Panc1 (cell line): ENCODE results near the gene BFAR. TPM values are rescaled to one million over a fixed set of nuclear protein-coding genes. Genes with fewer than 3 reads are reported as not detected.
"Not testable (repeated sequence)": the region's sequence is repeated elsewhere in the genome, so short reads cannot be mapped to it uniquely, and the experiment has no call there.

Source experiments
- ATAC-seq: fragments of 200-7000 bp; cut with Tn5 transposase; 2 replicates; pipeline ENCODE4 v1.9.1; 2020; ENCODE audit warnings: mild to moderate bottlenecking, moderate library complexity
- BruUV-seq: library from RNA; stranded (reverse); fragments of 400-500 nt; replicated peaks from 2 replicates; lab custom pipeline; 2021; lab: Mats Ljungman, UMichigan
- CTCF ChIA-PET: fragments of 300-600 bp; sonication (Branson Sonifier 250); formaldehyde crosslinking; loops from one replicate; lab custom pipeline; 2022; ENCODE audit warnings: antibody characterized with exemption; lab: Charles Lee
- POLR2A ChIA-PET: fragments of 300-600 bp; sonication (Branson Sonifier 250); formaldehyde crosslinking; loops from one replicate; lab custom pipeline; 2022; ENCODE audit warnings: antibody characterized with exemption; lab: Charles Lee
- DNase-seq: peaks from one replicate; pipeline ENCODE4 v3.0.0-alpha.2; 2010; ENCODE audit warnings: low read depth, low spot score
- H3K27ac ChIP-seq: 2 replicates; pipeline ENCODE4 v1.5.1; 2011; ENCODE audit warnings: mild to moderate bottlenecking, low read length, inconsistent platforms
- H3K27me3 ChIP-seq: fragments of 200-500 bp; sonication (Bioruptor generic); 2 replicates; pipeline ENCODE4 v1.6.0; 2014; ENCODE audit warnings: low read length, inconsistent platforms; ENCODE audit not compliant: control insufficient read depth, insufficient read depth
- H3K36me3 ChIP-seq: fragments of 200-500 bp; sonication (Bioruptor generic); 2 replicates; pipeline ENCODE4 v1.5.1; 2014; ENCODE audit warnings: inconsistent platforms, mild to moderate bottlenecking, low read length, moderate library complexity; ENCODE audit not compliant: control insufficient read depth, insufficient read depth
- H3K4me1 ChIP-seq: 2 replicates; pipeline ENCODE4 v1.5.1; 2011; ENCODE audit warnings: inconsistent platforms, mild to moderate bottlenecking, low read length, moderate library complexity; ENCODE audit not compliant: control insufficient read depth, insufficient read depth
- H3K4me3 ChIP-seq, 2 experiments: 2 replicates each; pipeline ENCODE4 v1.5.1; 2011 to 2012; ENCODE audit warnings: low read depth in 2 of 2, low read length in 2 of 2, mild to moderate bottlenecking in 2 of 2, inconsistent platforms in 1 of 2, moderate library complexity in 1 of 2
- H3K9me3 ChIP-seq: fragments of 200-500 bp; sonication (Bioruptor generic); 2 replicates; pipeline ENCODE4 v1.5.1; 2014; ENCODE audit warnings: low read depth, mild to moderate bottlenecking, inconsistent platforms, low read length, moderate library complexity; ENCODE audit not compliant: control insufficient read depth, insufficient read depth
- POLR2AphosphoS5 ChIP-seq: IDR thresholded peaks from 2 replicates; pipeline ENCODE4 v1.6.1; 2012; ENCODE audit warnings: mild to moderate bottlenecking, low read depth, low read length, moderate library complexity
- SIN3A ChIP-seq: IDR thresholded peaks from 2 replicates; pipeline ENCODE4 v1.6.1; 2012; ENCODE audit warnings: low read depth, mild to moderate bottlenecking, low read length, moderate library complexity, borderline replicate concordance; ENCODE audit not compliant: insufficient read depth
- TCF7L2 ChIP-seq: IDR thresholded peaks from 2 replicates; pipeline ENCODE4 v1.6.1; 2011; ENCODE audit warnings: mild to moderate bottlenecking, low read depth, low read length, inconsistent platforms
- in situ Hi-C: cut with HindIII; loops from 2 replicates; pipeline ENCODE4 v1.10.0; 2016; ENCODE audit warnings: low sequenced_read_pairs, low pct_unique_long_range_greater_than_20kb
- intact Hi-C: fragments of 100-400 bp; cut with micrococcal nuclease; formaldehyde crosslinking; loops from one replicate; pipeline ENCODE4 v1.10.0; 2022; ENCODE audit not compliant: unreplicated experiment
- total RNA-seq: library from RNA; stranded (reverse); gene quantifications from one replicate; pipeline ENCODE4 v1.2.1, GENCODE V29; 2021; ENCODE audit not compliant: unreplicated experiment
- TF ChIP-seq, protein P1 (sequence below), 2 experiments: IDR thresholded peaks; 2 replicates each; pipeline ENCODE4 v1.6.1; 2011 to 2012; ENCODE audit warnings: low read depth in 2 of 2, control low read depth in 1 of 2, low read length in 1 of 2, mild to moderate bottlenecking in 1 of 2, moderate library complexity in 1 of 2; ENCODE audit not compliant: insufficient read depth in 1 of 2
- TF ChIP-seq, protein P2 (sequence below): fragments of 450-650 bp; IDR thresholded peaks from 2 replicates; pipeline ENCODE4 v1.5.1; 2017; ENCODE audit warnings: mild to moderate bottlenecking

BFAR gene
- total RNA-seq, 1 experiment from 2014 or later = 114 TPM

DNA sequence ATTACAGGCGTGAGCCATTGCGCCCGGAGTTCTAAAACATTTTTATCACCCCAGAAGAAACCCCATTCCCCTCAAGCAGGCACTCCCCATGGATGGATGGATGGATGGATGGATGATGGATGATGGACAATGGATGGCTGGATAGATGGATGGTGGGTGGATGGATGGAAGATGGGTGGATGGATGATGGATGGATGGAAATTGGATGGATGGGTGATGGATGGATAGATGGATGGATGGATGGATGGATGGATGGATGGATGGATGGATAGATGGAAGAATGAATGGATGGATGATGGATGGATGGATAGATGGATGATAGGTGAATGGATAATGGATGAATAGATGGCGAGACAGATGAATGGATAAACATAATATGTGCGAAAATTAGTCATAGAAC lies 44.9 kb downstream of the BFAR start:
- ATAC-seq = no peak

DNA sequence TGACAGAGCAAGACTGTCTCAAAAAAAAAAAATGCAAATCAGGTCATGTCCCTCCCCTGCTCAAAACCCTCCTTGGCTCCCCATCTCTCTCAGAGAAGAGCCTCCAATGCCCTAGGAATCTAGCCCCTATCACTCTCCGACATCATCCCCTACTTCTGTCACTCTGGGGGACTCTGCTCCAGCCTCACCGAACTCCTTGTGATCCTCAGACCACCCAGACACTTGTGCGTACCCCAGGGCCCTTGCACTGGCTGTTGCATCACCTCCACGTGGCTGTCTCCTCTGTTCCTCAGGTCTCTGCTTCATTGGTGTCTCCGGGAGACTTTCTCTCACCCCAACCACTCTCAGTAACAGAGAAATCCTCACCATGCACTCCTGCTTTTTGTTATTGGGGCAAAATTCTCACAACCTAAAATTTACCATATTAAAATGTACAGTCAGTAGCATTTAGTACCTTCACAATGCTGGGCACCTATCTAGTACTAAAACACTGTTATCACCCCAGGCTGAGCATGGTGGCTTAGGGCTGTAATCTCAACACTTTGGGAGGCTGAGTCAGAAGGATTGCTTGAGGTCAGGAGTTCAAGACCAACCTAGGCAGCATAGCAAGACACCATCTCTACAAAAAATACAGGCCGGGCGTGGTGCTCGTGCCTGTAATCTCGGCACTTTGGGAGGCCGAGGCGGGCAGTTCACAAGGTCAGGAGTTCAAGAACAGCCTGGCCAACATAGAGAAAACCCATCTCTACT lies 46.2 kb downstream of the BFAR start:
- CTCF ChIA-PET = no interaction called here
- BruUV-seq = no TSS peak
- intact Hi-C loops (no loop called here), in situ Hi-C loops (no loop called here)
- no peak overlapping the region for H3K27ac ChIP-seq
- H3K4me1 ChIP-seq = no peaks in the 10 kb centered on the region
- no peaks in the 10 kb centered on the region for H3K36me3 ChIP-seq
- ATAC-seq (no peak), DNase-seq (no peak)
- no peak overlapping the region for H3K4me3 ChIP-seq
- no peaks in the 10 kb centered on the region for H3K27me3 ChIP-seq
- no peaks in the 10 kb centered on the region for H3K9me3 ChIP-seq
- TF ChIP-seq, protein P1, sequence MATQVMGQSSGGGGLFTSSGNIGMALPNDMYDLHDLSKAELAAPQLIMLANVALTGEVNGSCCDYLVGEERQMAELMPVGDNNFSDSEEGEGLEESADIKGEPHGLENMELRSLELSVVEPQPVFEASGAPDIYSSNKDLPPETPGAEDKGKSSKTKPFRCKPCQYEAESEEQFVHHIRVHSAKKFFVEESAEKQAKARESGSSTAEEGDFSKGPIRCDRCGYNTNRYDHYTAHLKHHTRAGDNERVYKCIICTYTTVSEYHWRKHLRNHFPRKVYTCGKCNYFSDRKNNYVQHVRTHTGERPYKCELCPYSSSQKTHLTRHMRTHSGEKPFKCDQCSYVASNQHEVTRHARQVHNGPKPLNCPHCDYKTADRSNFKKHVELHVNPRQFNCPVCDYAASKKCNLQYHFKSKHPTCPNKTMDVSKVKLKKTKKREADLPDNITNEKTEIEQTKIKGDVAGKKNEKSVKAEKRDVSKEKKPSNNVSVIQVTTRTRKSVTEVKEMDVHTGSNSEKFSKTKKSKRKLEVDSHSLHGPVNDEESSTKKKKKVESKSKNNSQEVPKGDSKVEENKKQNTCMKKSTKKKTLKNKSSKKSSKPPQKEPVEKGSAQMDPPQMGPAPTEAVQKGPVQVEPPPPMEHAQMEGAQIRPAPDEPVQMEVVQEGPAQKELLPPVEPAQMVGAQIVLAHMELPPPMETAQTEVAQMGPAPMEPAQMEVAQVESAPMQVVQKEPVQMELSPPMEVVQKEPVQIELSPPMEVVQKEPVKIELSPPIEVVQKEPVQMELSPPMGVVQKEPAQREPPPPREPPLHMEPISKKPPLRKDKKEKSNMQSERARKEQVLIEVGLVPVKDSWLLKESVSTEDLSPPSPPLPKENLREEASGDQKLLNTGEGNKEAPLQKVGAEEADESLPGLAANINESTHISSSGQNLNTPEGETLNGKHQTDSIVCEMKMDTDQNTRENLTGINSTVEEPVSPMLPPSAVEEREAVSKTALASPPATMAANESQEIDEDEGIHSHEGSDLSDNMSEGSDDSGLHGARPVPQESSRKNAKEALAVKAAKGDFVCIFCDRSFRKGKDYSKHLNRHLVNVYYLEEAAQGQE (IDR thresholded peaks at IDR 0.05; ENCODE audit: insufficient read depth in 1 of 2, low read depth in 2 of 2, low read length in 1 of 2) = no peak
- TF ChIP-seq SIN3A (no peak), TCF7L2 (no peak), POLR2AphosphoS5 (no peak)
- TF ChIP-seq, protein P2, sequence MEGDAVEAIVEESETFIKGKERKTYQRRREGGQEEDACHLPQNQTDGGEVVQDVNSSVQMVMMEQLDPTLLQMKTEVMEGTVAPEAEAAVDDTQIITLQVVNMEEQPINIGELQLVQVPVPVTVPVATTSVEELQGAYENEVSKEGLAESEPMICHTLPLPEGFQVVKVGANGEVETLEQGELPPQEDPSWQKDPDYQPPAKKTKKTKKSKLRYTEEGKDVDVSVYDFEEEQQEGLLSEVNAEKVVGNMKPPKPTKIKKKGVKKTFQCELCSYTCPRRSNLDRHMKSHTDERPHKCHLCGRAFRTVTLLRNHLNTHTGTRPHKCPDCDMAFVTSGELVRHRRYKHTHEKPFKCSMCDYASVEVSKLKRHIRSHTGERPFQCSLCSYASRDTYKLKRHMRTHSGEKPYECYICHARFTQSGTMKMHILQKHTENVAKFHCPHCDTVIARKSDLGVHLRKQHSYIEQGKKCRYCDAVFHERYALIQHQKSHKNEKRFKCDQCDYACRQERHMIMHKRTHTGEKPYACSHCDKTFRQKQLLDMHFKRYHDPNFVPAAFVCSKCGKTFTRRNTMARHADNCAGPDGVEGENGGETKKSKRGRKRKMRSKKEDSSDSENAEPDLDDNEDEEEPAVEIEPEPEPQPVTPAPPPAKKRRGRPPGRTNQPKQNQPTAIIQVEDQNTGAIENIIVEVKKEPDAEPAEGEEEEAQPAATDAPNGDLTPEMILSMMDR = no peak
- POLR2A ChIA-PET = no interaction called here

More for the DNA sequence above, 44.9 kb downstream of the BFAR start:
- Histone ChIP-seq H3K27ac (no peak overlapping the region), H3K4me1 (no peaks in the 10 kb centered on the region), H3K27me3 (no peaks in the 10 kb centered on the region), H3K36me3 (no peaks in the 10 kb centered on the region), H3K9me3 (no peaks in the 10 kb centered on the region), H3K4me3 (no peak overlapping the region)
- POLR2A ChIA-PET = no interaction called here
- CTCF ChIA-PET = no interaction called here
- in situ Hi-C loops (no loop called here), intact Hi-C loops (no loop called here)
- TF ChIP-seq POLR2AphosphoS5 = no peak
- no peak for DNase-seq
- no TSS peak for BruUV-seq

DNA sequence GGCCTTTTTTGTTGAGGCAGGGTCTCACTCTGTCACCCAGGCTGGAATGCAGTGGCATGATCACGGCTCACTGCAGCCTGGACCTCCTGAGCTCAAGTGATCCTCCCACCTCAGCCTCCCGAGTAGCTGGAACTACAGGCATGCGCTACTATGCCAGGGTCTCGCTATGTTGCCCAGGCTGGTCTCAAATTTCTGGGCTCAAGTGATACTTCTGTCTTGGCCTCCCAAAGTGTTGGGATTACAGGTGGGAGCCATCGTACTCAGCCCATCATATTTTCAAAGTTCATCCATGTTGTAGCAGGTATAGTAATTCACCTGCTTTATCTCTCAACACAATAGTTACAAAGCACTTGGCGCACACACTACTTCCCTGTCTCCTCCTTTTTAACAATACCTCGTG lies 47.6 kb downstream of the BFAR start:
- DNase-seq, ATAC-seq, H3K4me3 ChIP-seq, H3K4me1 ChIP-seq, intact Hi-C loops, H3K9me3 ChIP-seq, BruUV-seq, H3K36me3 ChIP-seq, in situ Hi-C loops, H3K27me3 ChIP-seq, CTCF ChIA-PET, H3K27ac ChIP-seq: not testable (repeated sequence)
- POLR2A ChIA-PET = interaction anchor here (0.7 kb wide), 1 partner anchor 19 kb away, joined by 3 read pairs; no protein-coding TSS in a partner anchor
